ENCODE data around the gene IQCH.

IQCH gene

GRCh38 chr15:67501177-67501835 is 246.7 kb downstream of the IQCH start:
- no peak for DNase-seq (ENCODE audit: low read depth, low spot score)
- Histone ChIP-seq H3K27ac (ENCODE audit: low read length) (no peak overlapping the region), H3K9me3 (ENCODE audit: control insufficient read depth, insufficient read depth, low read length) (no peaks in the 10 kb centered on the region), H3K4me3 (ENCODE audit: low read length) (no peak overlapping the region), H3K4me1 (ENCODE audit: control insufficient read depth, insufficient read depth, low read length) (peaks cover 1% of the 10 kb centered on the region; the same call in 1 of the 2 replicates), H3K36me3 (ENCODE audit: control insufficient read depth, insufficient read depth, low read length) (no peaks in the 10 kb centered on the region), H3K27me3 (ENCODE audit: control insufficient read depth, insufficient read depth, low read length) (no peaks in the 10 kb centered on the region)
- WGBS (ENCODE audit: insufficient coverage, insufficient read length) = no CpG with 5 or more reads among the region's 2 CpGs

GRCh38 chr15:67501836-67502461 is 247.4 kb downstream of the IQCH start:
- Histone ChIP-seq H3K36me3 (ENCODE audit: control insufficient read depth, insufficient read depth, low read length) (no peaks in the 10 kb centered on the region), H3K27me3 (ENCODE audit: control insufficient read depth, insufficient read depth, low read length) (no peaks in the 10 kb centered on the region), H3K9me3 (ENCODE audit: control insufficient read depth, insufficient read depth, low read length) (no peaks in the 10 kb centered on the region), H3K27ac (ENCODE audit: low read length) (no peak overlapping the region), H3K4me3 (ENCODE audit: low read length) (no peak overlapping the region), H3K4me1 (ENCODE audit: control insufficient read depth, insufficient read depth, low read length) (peaks cover 1% of the 10 kb centered on the region; the same call in 1 of the 2 replicates)
- no CpG with 5 or more reads among the region's 13 CpGs for WGBS (ENCODE audit: insufficient coverage, insufficient read length)
- no peak for DNase-seq (ENCODE audit: low read depth, low spot score)

DNA sequence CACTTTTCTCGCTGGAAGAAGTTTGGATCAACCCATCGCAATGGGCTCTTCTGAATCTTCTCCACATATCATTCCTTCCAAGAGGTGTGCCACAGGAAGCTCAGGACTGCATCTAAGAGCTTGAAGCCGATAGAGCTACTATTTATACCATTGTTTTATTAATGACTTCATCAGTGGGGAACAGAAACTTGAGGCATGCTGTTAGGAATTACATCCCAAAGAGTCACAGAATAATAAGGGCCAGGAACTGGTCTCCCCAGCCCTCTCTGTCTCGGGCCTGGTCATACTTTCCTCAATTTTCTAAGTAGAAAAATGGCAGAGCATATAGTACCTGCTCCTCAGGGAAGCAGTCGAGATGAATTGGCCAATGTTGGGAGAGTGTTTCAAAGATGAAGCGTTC is 249.5 kb downstream of the IQCH start:
- H3K4me3 ChIP-seq (ENCODE audit: low read length) = no peak overlapping the region
- no peak overlapping the region for H3K27ac ChIP-seq (ENCODE audit: low read length)
- no peak for DNase-seq (ENCODE audit: low read depth, low spot score)
- no peaks in the 10 kb centered on the region for H3K27me3 ChIP-seq (ENCODE audit: control insufficient read depth, insufficient read depth, low read length)
- no peaks in the 10 kb centered on the region for H3K9me3 ChIP-seq (ENCODE audit: control insufficient read depth, insufficient read depth, low read length)
- H3K4me1 ChIP-seq (ENCODE audit: control insufficient read depth, insufficient read depth, low read length) = peaks cover 1% of the 10 kb centered on the region; the same call in 1 of the 2 replicates
- H3K36me3 ChIP-seq (ENCODE audit: control insufficient read depth, insufficient read depth, low read length) = no peaks in the 10 kb centered on the region
- no CpG with 5 or more reads among the region's 6 CpGs for WGBS (ENCODE audit: insufficient coverage, insufficient read length)

DNA sequence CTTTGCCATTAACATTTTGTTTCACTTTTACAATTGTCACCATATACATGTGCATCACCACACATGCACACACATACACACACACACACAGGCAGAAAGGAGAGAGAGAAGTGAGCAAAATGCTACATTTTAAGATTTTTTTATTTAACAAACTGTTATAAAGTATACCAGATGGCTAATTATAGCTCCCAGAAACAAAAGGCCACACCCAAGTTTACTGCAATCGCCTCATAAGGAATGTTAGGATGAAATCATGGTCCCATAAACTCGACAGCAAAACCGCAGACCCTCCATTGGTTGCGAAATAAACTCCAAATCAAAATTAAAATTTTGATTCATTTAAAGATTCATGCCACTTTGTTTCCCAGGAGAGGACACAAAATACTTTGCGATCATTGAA is 250.2 kb downstream of the IQCH start:
- H3K36me3 ChIP-seq (ENCODE audit: control insufficient read depth, insufficient read depth, low read length) = no peaks in the 10 kb centered on the region
- no peak for DNase-seq (ENCODE audit: low read depth, low spot score)
- H3K9me3 ChIP-seq (ENCODE audit: control insufficient read depth, insufficient read depth, low read length) = no peaks in the 10 kb centered on the region
- peaks cover 1% of the 10 kb centered on the region; the same call in 1 of the 2 replicates for H3K4me1 ChIP-seq (ENCODE audit: control insufficient read depth, insufficient read depth, low read length)
- H3K27ac ChIP-seq (ENCODE audit: low read length) = no peak overlapping the region
- no CpG with 5 or more reads among the region's 5 CpGs for WGBS (ENCODE audit: insufficient coverage, insufficient read length)
- no peaks in the 10 kb centered on the region for H3K27me3 ChIP-seq (ENCODE audit: control insufficient read depth, insufficient read depth, low read length)
- H3K4me3 ChIP-seq (ENCODE audit: low read length) = no peak overlapping the region

DNA sequence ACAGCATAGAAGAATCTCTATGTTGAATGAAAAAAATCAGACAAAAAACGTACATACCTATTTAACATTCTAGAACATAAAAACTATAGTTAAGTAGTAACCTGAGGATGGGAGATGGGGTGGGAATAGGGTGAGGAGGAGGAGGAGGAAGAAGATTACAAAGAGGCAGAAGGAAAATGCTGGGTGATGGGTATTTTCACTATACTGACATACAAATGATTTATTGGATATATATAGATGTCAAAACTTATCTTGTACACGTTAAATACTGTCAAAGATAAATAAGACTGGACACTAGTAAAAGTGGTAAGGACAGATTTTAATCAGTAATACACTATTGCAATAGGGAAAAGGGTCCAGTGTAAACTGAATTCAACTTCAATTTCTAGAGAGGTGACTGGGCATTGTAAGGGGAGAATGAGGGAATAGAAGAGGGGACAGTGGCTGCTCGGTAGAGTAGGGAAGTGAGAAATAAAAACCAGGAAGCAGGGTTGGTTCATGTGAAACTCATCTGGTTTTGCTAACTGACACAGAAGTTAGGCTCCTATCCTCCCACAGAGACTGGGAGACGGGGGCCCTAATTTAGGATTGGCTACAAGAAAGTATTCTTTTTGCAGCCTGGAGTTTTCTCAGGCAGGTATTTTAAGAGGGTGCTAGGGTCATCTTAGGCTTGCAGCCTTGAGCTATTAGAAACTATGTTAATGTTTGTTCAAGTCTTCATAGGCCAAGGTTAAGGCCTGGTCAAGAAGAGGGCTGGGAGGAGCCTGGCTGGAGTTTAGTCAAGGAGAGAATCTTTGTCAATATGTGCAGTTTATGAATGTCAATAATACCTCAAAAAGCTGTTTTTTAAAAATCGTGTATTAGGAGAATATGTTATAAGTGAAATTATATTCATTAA is 251.3 kb downstream of the IQCH start:
- DNase-seq (ENCODE audit: low read depth, low spot score) = no peak
- no peak overlapping the region for H3K4me3 ChIP-seq (ENCODE audit: low read length)
- H3K27ac ChIP-seq (ENCODE audit: low read length) = no peak overlapping the region
- H3K27me3 ChIP-seq (ENCODE audit: control insufficient read depth, insufficient read depth, low read length) = no peaks in the 10 kb centered on the region
- WGBS (ENCODE audit: insufficient coverage, insufficient read length) = no CpG with 5 or more reads among the region's 5 CpGs
- H3K36me3 ChIP-seq (ENCODE audit: control insufficient read depth, insufficient read depth, low read length) = no peaks in the 10 kb centered on the region
- H3K9me3 ChIP-seq (ENCODE audit: control insufficient read depth, insufficient read depth, low read length) = no peaks in the 10 kb centered on the region
- peaks cover 1% of the 10 kb centered on the region; the same call in 1 of the 2 replicates for H3K4me1 ChIP-seq (ENCODE audit: control insufficient read depth, insufficient read depth, low read length)

DNA sequence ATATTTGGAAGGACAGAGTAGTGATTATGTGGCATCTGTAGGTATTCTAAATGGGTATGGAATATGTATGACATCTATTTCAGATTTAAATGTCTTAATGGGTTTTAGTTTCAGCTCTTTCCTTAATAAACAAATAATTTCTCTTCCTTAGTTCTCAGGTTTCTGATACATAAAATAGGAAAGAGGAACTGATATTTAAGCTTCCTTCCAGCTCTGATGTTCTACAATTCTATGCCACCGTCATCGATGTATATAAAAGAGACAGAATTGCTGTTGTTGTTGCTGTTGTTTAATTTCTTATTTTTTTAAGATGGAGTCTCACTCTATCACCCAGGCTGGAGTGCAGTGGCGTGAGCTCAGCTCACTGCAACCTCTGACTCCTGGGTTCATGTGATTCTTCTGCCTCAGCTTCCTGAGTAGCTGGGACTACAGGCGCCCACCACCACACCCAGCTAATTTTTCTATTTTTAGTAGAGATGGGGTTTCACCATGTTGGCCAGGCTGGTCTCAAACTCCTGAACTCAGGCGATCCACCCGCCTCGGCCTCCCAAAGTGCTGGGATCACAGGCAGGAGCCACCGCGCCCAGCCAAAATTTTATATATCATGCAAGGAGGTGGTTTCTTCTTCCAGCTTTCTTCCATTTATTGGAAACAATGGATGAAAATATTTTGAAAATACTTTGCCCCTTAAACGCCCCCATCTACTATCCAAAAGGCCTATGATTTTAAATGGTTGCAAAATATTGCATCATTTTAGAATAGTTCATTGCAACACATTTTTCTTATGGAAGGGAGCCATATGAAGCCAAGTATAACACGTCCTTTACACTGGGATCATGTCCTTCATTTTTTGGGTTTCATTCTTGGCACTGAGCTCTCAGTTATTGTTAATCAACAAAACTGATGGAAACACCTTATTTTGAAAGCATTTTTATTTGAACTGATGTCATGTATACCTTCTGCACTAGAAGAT is 252.5 kb downstream of the IQCH start:
- H3K36me3 ChIP-seq (ENCODE audit: control insufficient read depth, insufficient read depth, low read length) = no peaks in the 10 kb centered on the region
- no peak for DNase-seq (ENCODE audit: low read depth, low spot score)
- no CpG with 5 or more reads among the region's 11 CpGs for WGBS (ENCODE audit: insufficient coverage, insufficient read length)
- no peaks in the 10 kb centered on the region for H3K9me3 ChIP-seq (ENCODE audit: control insufficient read depth, insufficient read depth, low read length)
- no peak overlapping the region for H3K4me3 ChIP-seq (ENCODE audit: low read length)
- H3K4me1 ChIP-seq (ENCODE audit: control insufficient read depth, insufficient read depth, low read length) = peaks cover under 1% of the 10 kb centered on the region; the same call in 1 of the 2 replicates
- no peaks in the 10 kb centered on the region for H3K27me3 ChIP-seq (ENCODE audit: control insufficient read depth, insufficient read depth, low read length)
- H3K27ac ChIP-seq (ENCODE audit: low read length) = no peak overlapping the region

DNA sequence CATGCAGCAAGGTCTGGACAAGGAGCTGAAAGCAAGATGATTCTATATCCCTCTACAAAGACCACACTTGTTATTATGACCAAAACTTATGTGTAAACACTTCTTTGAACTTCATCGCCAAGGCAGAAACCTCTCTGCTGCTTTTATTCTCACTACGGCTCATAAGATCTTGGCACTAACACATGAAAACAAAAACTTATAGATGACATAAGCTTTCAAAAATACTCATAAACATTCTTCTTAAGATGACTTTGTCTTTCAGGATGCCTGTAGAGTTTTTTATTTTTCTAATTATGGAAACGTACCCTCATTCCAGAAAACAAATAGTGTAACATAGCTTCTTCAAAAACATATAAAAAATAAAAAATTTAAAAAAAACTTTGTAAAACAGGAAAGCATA is 253.8 kb downstream of the IQCH start:
- Histone ChIP-seq H3K9me3 (ENCODE audit: control insufficient read depth, insufficient read depth, low read length) (no peaks in the 10 kb centered on the region), H3K4me3 (ENCODE audit: low read length) (no peak overlapping the region), H3K4me1 (ENCODE audit: control insufficient read depth, insufficient read depth, low read length) (no peaks in the 10 kb centered on the region), H3K36me3 (ENCODE audit: control insufficient read depth, insufficient read depth, low read length) (no peaks in the 10 kb centered on the region), H3K27me3 (ENCODE audit: control insufficient read depth, insufficient read depth, low read length) (no peaks in the 10 kb centered on the region), H3K27ac (ENCODE audit: low read length) (no peak overlapping the region)
- WGBS (ENCODE audit: insufficient coverage, insufficient read length) = no CpG with 5 or more reads among the region's 3 CpGs
- DNase-seq (ENCODE audit: low read depth, low spot score) = no peak

GRCh38 chr15:67509918-67510317 is 255.3 kb downstream of the IQCH start:
- H3K27me3 ChIP-seq (ENCODE audit: control insufficient read depth, insufficient read depth, low read length) = no peaks in the 10 kb centered on the region
- H3K27ac ChIP-seq (ENCODE audit: low read length) = no peak overlapping the region
- H3K4me3 ChIP-seq (ENCODE audit: low read length) = no peak overlapping the region
- no peaks in the 10 kb centered on the region for H3K9me3 ChIP-seq (ENCODE audit: control insufficient read depth, insufficient read depth, low read length)
- no peaks in the 10 kb centered on the region for H3K36me3 ChIP-seq (ENCODE audit: control insufficient read depth, insufficient read depth, low read length)
- WGBS (ENCODE audit: insufficient coverage, insufficient read length) = no CpG with 5 or more reads among the region's 4 CpGs
- H3K4me1 ChIP-seq (ENCODE audit: control insufficient read depth, insufficient read depth, low read length) = no peaks in the 10 kb centered on the region
- DNase-seq (ENCODE audit: low read depth, low spot score) = no peak

DNA sequence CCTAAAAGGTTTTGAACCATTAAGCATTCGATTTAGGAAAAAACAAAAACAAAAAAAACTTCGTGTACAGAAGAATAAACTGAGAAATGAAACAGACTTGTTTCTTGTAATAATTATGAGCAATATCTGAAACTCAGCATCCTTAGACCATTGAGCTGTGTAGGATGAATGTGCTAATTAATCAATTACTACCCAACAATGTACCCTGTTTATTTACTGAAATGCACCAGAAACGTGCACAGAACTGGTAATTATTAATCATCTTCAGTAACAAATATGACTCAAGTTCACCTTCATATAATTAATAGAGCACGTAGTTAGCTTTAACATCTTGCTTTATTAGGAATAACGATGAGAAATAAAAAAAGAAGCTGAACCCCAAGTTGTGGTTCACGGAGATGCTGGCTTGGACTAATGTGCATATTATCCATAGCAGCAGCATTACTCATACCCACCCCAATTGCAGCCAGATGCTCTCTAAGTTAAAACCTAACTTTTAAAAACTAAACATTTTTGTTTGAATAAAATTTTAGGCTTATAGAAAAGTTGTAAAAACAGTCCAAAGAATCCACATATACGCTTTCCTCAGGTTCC is 256.1 kb downstream of the IQCH start:
- H3K36me3 ChIP-seq (ENCODE audit: control insufficient read depth, insufficient read depth, low read length) = no peaks in the 10 kb centered on the region
- H3K27me3 ChIP-seq (ENCODE audit: control insufficient read depth, insufficient read depth, low read length) = no peaks in the 10 kb centered on the region
- DNase-seq (ENCODE audit: low read depth, low spot score) = no peak
- H3K4me1 ChIP-seq (ENCODE audit: control insufficient read depth, insufficient read depth, low read length) = no peaks in the 10 kb centered on the region
- no peak overlapping the region for H3K4me3 ChIP-seq (ENCODE audit: low read length)
- no CpG with 5 or more reads among the region's 7 CpGs for WGBS (ENCODE audit: insufficient coverage, insufficient read length)
- no peak overlapping the region for H3K27ac ChIP-seq (ENCODE audit: low read length)
- H3K9me3 ChIP-seq (ENCODE audit: control insufficient read depth, insufficient read depth, low read length) = no peaks in the 10 kb centered on the region

Measured in iPS DF 6.9 (cell line).